ENCODE data around the gene PRKAR2A. TPM values are rescaled to one million over a fixed set of nuclear protein-coding genes. Genes with fewer than 3 reads are reported as not detected.

Gene PRKAR2A
- polyA plus RNA-seq, 3 donors, result 7.5 to 13.0 (median 12.3) TPM

DNA sequence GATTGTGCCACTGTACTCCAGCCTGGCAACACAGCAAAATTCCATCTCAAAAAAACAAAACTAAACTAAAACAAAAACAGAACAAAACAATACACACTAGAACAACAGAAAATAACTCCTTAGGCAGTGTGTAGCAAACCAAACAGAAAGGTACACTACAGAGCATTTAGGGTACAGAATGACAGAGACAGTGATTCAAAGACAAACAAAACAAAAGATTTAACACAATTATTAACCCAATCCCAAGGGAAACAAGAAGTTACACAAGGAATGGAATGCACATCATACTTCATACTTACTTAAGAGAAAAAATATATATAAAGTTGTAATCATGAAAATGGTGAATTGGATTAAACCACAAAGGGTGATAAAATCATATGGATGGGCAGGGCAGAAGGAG is 38.1 kb upstream of the PRKAR2A start:
- H2AFZ ChIP-seq (ENCODE audit: insufficient read depth, low read depth, low read length, poor library complexity, severe bottlenecking), result no peak overlapping the region
- no peaks in the 10 kb centered on the region for H3K9me3 Mint-ChIP-seq
- H3K27me3 Mint-ChIP-seq (ENCODE audit: low read depth in 3 of 3), result peaks cover 0 to 1% (median 0%) of the 10 kb centered on the region in 3 donors
- no peak overlapping the region for H3K27ac ChIP-seq (ENCODE audit: low read depth in 1 of 2, low read length in 2 of 2)
- H3K4me2 ChIP-seq (replicated peaks; ENCODE audit: extremely low read depth, low read length, poor library complexity, severe bottlenecking), result no peak overlapping the region
- H3K4me1 Mint-ChIP-seq, result peaks cover 3% of the 10 kb centered on the region
- H3K27ac Mint-ChIP-seq, result peak overlapping the region in 1 of 7 donors; percentile 6
- no peaks in the 10 kb centered on the region for H3K9me3 ChIP-seq (replicated peaks in 1 of 2; ENCODE audit: control insufficient read depth in 1 of 2, insufficient read depth in 1 of 2, low read length in 2 of 2)
- H3K4me3 Mint-ChIP-seq, result no peak overlapping the region
- intact Hi-C loops (cut with micrococcal nuclease), result no loop called here
- H4K20me1 ChIP-seq (ENCODE audit: insufficient read depth, low read length), result peaks cover 38% of the 10 kb centered on the region
- peaks cover 54 to 80% of the 10 kb centered on the region in 2 donors for H3K36me3 Mint-ChIP-seq
- no peak overlapping the region for H3K4me3 ChIP-seq (replicated peaks in 1 of 3; ENCODE audit: low read depth in 2 of 3, low read length in 3 of 3)
- peaks cover 3% of the 10 kb centered on the region for H3K79me2 ChIP-seq (ENCODE audit: insufficient read depth, low read length)
- H3K36me3 ChIP-seq (replicated peaks in 1 of 2; ENCODE audit: control insufficient read depth in 1 of 2, insufficient read depth in 2 of 2, low read length in 2 of 2), result peaks cover 52 to 74% of the 10 kb centered on the region in 2 donors
- TF ChIP-seq, protein P1, sequence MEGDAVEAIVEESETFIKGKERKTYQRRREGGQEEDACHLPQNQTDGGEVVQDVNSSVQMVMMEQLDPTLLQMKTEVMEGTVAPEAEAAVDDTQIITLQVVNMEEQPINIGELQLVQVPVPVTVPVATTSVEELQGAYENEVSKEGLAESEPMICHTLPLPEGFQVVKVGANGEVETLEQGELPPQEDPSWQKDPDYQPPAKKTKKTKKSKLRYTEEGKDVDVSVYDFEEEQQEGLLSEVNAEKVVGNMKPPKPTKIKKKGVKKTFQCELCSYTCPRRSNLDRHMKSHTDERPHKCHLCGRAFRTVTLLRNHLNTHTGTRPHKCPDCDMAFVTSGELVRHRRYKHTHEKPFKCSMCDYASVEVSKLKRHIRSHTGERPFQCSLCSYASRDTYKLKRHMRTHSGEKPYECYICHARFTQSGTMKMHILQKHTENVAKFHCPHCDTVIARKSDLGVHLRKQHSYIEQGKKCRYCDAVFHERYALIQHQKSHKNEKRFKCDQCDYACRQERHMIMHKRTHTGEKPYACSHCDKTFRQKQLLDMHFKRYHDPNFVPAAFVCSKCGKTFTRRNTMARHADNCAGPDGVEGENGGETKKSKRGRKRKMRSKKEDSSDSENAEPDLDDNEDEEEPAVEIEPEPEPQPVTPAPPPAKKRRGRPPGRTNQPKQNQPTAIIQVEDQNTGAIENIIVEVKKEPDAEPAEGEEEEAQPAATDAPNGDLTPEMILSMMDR (IDR thresholded peaks at IDR 0.05), result no peak
- no peak for DNase-seq
- no peak overlapping the region for H3K9ac ChIP-seq (ENCODE audit: insufficient read depth, low read length, poor library complexity, severe bottlenecking)
- H3K27me3 ChIP-seq (ENCODE audit: control insufficient read depth in 2 of 2, insufficient read depth in 2 of 2, low read length in 2 of 2), result no peaks in the 10 kb centered on the region
- H3K4me1 ChIP-seq (ENCODE audit: control insufficient read depth in 1 of 2, insufficient read depth in 2 of 2, low read length in 2 of 2), result no peaks in the 10 kb centered on the region

DNA sequence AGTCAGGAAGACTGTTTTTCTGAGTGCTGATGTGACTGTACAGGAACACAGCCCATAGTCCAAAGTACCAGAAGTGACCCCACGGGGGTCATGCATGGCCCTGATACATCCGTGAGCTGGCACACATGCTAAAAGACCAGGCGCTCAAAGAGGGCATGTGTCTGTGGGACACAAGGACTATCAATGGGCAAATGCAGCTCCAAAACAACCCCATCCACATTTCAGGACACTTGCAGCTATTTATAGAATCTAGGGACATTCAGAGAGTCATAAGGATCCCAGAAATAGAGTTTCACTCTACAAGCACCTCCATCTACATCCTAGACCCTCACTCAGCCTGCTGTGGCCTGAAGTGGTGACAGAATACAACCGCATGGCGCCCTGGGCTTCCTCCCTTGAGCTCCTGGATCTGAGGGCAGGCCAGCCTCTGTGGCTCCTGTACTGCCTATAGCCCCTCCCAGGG is 34.0 kb upstream of the PRKAR2A start:
- WGBS (ENCODE audit: insufficient coverage), result 96% methylated on average over 3 of the region's 5 CpGs
- Histone ChIP-seq H3K4me3 (replicated peaks in 1 of 3; ENCODE audit: low read depth in 2 of 3, low read length in 3 of 3) (no peak overlapping the region), H3K9ac (ENCODE audit: insufficient read depth, low read length, poor library complexity, severe bottlenecking) (no peak overlapping the region), H3K79me2 (ENCODE audit: insufficient read depth, low read length) (peaks cover under 1% of the 10 kb centered on the region), H3K4me1 (ENCODE audit: control insufficient read depth in 1 of 2, insufficient read depth in 2 of 2, low read length in 2 of 2) (no peaks in the 10 kb centered on the region), H2AFZ (ENCODE audit: insufficient read depth, low read depth, low read length, poor library complexity, severe bottlenecking) (no peak overlapping the region), H3K4me2 (replicated peaks; ENCODE audit: extremely low read depth, low read length, poor library complexity, severe bottlenecking) (no peak overlapping the region), H3K27me3 (ENCODE audit: control insufficient read depth in 2 of 2, insufficient read depth in 2 of 2, low read length in 2 of 2) (no peaks in the 10 kb centered on the region), H4K20me1 (ENCODE audit: insufficient read depth, low read length) (peaks cover 40% of the 10 kb centered on the region), H3K27ac (ENCODE audit: low read depth in 1 of 2, low read length in 2 of 2) (no peak overlapping the region), H3K36me3 (replicated peaks in 1 of 2; ENCODE audit: control insufficient read depth in 1 of 2, insufficient read depth in 2 of 2, low read length in 2 of 2) (peaks cover 53 to 83% of the 10 kb centered on the region in 2 donors), H3K9me3 (replicated peaks in 1 of 2; ENCODE audit: control insufficient read depth in 1 of 2, insufficient read depth in 1 of 2, low read length in 2 of 2) (no peaks in the 10 kb centered on the region)
- peaks cover 52 to 94% of the 10 kb centered on the region in 2 donors for H3K36me3 Mint-ChIP-seq
- H3K27me3 Mint-ChIP-seq (ENCODE audit: low read depth in 3 of 3), result peaks cover 0 to 1% (median under 1%) of the 10 kb centered on the region in 3 donors
- H3K9me3 Mint-ChIP-seq, result no peaks in the 10 kb centered on the region
- peaks cover 10% of the 10 kb centered on the region for H3K4me1 Mint-ChIP-seq
- no peak overlapping the region for H3K4me3 Mint-ChIP-seq
- TF ChIP-seq, protein P1 (IDR thresholded peaks at IDR 0.05), result no peak
- DNase-seq, result no peak
- intact Hi-C loops (cut with micrococcal nuclease), result no loop called here
- peak overlapping the region in 2 of 7 donors; percentile 46 to 68 for H3K27ac Mint-ChIP-seq
